Spleen (tissue), 7 donors: ENCODE measurements around the gene CRACDL.

ENCODE experiments used
- POLR2A ChIP-seq, 3 donors: fragments of 450-650 bp; IDR thresholded peaks; one replicate each; pipeline ENCODE4 v1.5.1; 2017; ENCODE audit warnings: antibody characterized with exemption in 3 of 3, mild to moderate bottlenecking in 1 of 3
- POLR2AphosphoS5 ChIP-seq, 3 donors: sonication (generic); formaldehyde crosslinking; IDR thresholded peaks; one replicate each; pipeline ENCODE4 v1.5.1; 2017; ENCODE audit warnings: antibody characterized with exemption in 3 of 3
- TF ChIP-seq, protein P1 (sequence below), 11 experiments: fragments of 200-600 bp in 7 of 11; fragments of 450-650 bp in 4 of 11; sonication (generic) in 4 of 11; IDR thresholded peaks in 8 of 11; conservative IDR thresholded peaks in 3 of 11; 1 replicate in 7 of 11; 2 replicates in 4 of 11; pipeline versions ENCODE4 v1.4.0 to v1.8.0; 2016 to 2021; ENCODE audit warnings: antibody characterized with exemption in 11 of 11, inconsistent platforms in 4 of 11, mild to moderate bottlenecking in 1 of 11
- donor health status: DM: no; HTN: no; CAD: no; lungs with moderate emphysema.
- donor health status: DM: no; HTN: no; CAD: no.
- donor health status: DM: no; HTN: no; CAD: no.

DNA sequence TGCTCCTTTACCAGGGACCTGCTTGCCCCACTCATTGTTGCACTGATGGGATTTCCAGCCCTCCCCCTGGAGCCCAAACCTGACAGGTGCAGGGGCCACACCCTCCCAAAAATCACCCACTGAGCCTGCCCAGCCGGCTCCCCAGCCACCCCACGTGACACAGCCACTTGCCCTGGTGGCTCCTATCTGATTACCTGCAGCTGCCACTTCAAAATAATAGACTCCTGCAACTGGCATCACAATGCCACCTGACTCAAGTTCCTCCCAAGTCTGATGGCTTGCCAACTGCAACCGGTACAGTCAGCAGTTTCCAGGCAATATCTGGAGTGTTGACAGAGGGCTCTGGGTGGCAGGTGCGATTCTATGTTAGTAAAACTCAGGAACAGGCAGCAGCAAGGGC is 66.2 kb downstream of the CRACDL start:
- TF ChIP-seq, protein P1, sequence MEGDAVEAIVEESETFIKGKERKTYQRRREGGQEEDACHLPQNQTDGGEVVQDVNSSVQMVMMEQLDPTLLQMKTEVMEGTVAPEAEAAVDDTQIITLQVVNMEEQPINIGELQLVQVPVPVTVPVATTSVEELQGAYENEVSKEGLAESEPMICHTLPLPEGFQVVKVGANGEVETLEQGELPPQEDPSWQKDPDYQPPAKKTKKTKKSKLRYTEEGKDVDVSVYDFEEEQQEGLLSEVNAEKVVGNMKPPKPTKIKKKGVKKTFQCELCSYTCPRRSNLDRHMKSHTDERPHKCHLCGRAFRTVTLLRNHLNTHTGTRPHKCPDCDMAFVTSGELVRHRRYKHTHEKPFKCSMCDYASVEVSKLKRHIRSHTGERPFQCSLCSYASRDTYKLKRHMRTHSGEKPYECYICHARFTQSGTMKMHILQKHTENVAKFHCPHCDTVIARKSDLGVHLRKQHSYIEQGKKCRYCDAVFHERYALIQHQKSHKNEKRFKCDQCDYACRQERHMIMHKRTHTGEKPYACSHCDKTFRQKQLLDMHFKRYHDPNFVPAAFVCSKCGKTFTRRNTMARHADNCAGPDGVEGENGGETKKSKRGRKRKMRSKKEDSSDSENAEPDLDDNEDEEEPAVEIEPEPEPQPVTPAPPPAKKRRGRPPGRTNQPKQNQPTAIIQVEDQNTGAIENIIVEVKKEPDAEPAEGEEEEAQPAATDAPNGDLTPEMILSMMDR (IDR thresholded peaks at IDR 0.05 in 8 of 11, conservative IDR thresholded peaks at IDR 0.05 in 3 of 11), result no peak
- TF ChIP-seq POLR2A (IDR thresholded peaks at IDR 0.05), result no peak
- no peak for TF ChIP-seq POLR2AphosphoS5 (IDR thresholded peaks at IDR 0.05)
